GM23338 (cell line): ENCODE measurements around the gene NFATC3. TPM values are rescaled to one million over a fixed set of nuclear protein-coding genes. Genes with fewer than 3 reads are reported as not detected.
A peak's percentile ranks its signal among the peaks of the same experiment; 100 is the strongest.

ENCODE experiments used
- ATAC-seq: fragments of 200-7000 bp; cut with Tn5 transposase; 3 replicates; pipeline ENCODE4 v1.9.1; 2020
- DNase-seq: peaks from one replicate; pipeline ENCODE4 v3.0.0-alpha.2; 2015; ENCODE audit warnings: low spot score
- H2AFZ ChIP-seq: fragments of 200-600 bp; sonication (generic); 2 replicates; pipeline ENCODE4 v1.8.0; 2016; ENCODE audit warnings: antibody characterized with exemption, mild to moderate bottlenecking, moderate library complexity
- H3F3A ChIP-seq: fragments of 200-600 bp; sonication (generic); replicated peaks from 2 replicates; pipeline ENCODE4 v1.8.0; 2017; ENCODE audit warnings: antibody characterized with exemption, mixed run types, low read depth
- H3K27ac ChIP-seq: fragments of 200-600 bp; sonication (generic); 2 replicates; pipeline ENCODE4 v1.6.1; 2016; ENCODE audit warnings: low read depth
- H3K27me3 ChIP-seq: fragments of 200-600 bp; sonication (generic); 2 replicates; pipeline ENCODE4 v1.8.0; 2016; ENCODE audit warnings: mild to moderate bottlenecking, mixed run types, moderate library complexity; ENCODE audit not compliant: insufficient read depth
- H3K36me3 ChIP-seq: fragments of 200-600 bp; sonication (generic); 2 replicates; pipeline ENCODE4 v1.8.0; 2016; ENCODE audit warnings: mild to moderate bottlenecking; ENCODE audit not compliant: insufficient read depth
- H3K4me1 ChIP-seq: fragments of 200-600 bp; sonication (generic); 2 replicates; pipeline ENCODE4 v1.8.0; 2016; ENCODE audit warnings: mild to moderate bottlenecking, moderate library complexity; ENCODE audit not compliant: insufficient read depth
- H3K4me2 ChIP-seq: fragments of 200-600 bp; sonication (generic); 2 replicates; pipeline ENCODE4 v1.7.1; 2017; ENCODE audit warnings: mixed run types
- H3K4me3 ChIP-seq: fragments of 200-600 bp; sonication (generic); 2 replicates; pipeline ENCODE4 v1.6.1; 2016; ENCODE audit warnings: mixed run types
- H3K79me2 ChIP-seq: fragments of 200-600 bp; sonication (generic); replicated peaks from 2 replicates; pipeline ENCODE4 v1.8.0; 2017; ENCODE audit warnings: mild to moderate bottlenecking; ENCODE audit not compliant: insufficient read depth
- H3K9me2 ChIP-seq: fragments of 200-600 bp; sonication (generic); 2 replicates; pipeline ENCODE4 v1.8.0; 2017; ENCODE audit not compliant: insufficient read depth
- H4K20me1 ChIP-seq: fragments of 200-600 bp; sonication (generic); replicated peaks from 2 replicates; pipeline ENCODE4 v1.8.0; 2017; ENCODE audit warnings: mild to moderate bottlenecking; ENCODE audit not compliant: insufficient read depth
- H3K27ac Mint-ChIP-seq: 2 replicates; pipeline ENCODE4 v1.8.0; 2020; ENCODE audit warnings: inconsistent platforms, mild to moderate bottlenecking, moderate library complexity, mixed read lengths
- H3K27me3 Mint-ChIP-seq: 3 replicates; pipeline ENCODE4 v1.8.0; 2022; ENCODE audit warnings: low read depth, mild to moderate bottlenecking, moderate library complexity, mixed read lengths, inconsistent platforms; ENCODE audit not compliant: insufficient read depth, poor library complexity
- H3K36me3 Mint-ChIP-seq: 3 replicates; pipeline ENCODE4 v1.8.0; 2021; ENCODE audit warnings: low read depth, mild to moderate bottlenecking, inconsistent platforms, moderate library complexity, mixed read lengths
- H3K4me1 Mint-ChIP-seq: 3 replicates; pipeline ENCODE4 v1.8.0; 2020; ENCODE audit warnings: mild to moderate bottlenecking, inconsistent platforms, mixed read lengths
- H3K4me3 Mint-ChIP-seq: 3 replicates; pipeline ENCODE4 v1.8.0; 2021; ENCODE audit warnings: moderate library complexity, mild to moderate bottlenecking, inconsistent platforms, mixed read lengths
- H3K9me3 Mint-ChIP-seq: 3 replicates; pipeline ENCODE4 v1.8.0; 2020; ENCODE audit warnings: moderate library complexity, mild to moderate bottlenecking, inconsistent platforms, mixed read lengths
- CREB1 ChIP-seq: fragments of 250-450 bp; sonication (Bioruptor Pico); IDR thresholded peaks from 2 replicates; pipeline ENCODE4 v1.5.0; 2020; ENCODE audit warnings: low read depth, mild to moderate bottlenecking, moderate library complexity
- CTCF ChIP-seq, 2 experiments: fragments of 200-600 bp in 1 of 2; sonication (generic) in 1 of 2; conservative IDR thresholded peaks; 2 replicates each; pipeline versions ENCODE4 v1.5.1 to v1.6.1; 2016 to 2017; ENCODE audit warnings: antibody characterized with exemption in 2 of 2, low read depth in 2 of 2, mild to moderate bottlenecking in 2 of 2, moderate library complexity in 1 of 2
- ETS1 ChIP-seq: IDR thresholded peaks from 2 replicates; pipeline ENCODE4 v1.6.1; 2016; ENCODE audit warnings: antibody characterized with exemption
- EZH2 ChIP-seq: fragments of 200-600 bp; sonication (generic); IDR thresholded peaks from one replicate; pipeline ENCODE4 v1.8.0; 2017; ENCODE audit warnings: antibody characterized with exemption, mild to moderate bottlenecking, low read depth; ENCODE audit not compliant: unreplicated experiment
- EZH2phosphoT487 ChIP-seq: fragments of 200-600 bp; sonication (generic); IDR thresholded peaks from one replicate; pipeline ENCODE4 v1.8.1; 2018; ENCODE audit warnings: antibody characterized with exemption; ENCODE audit not compliant: unreplicated experiment
- JUNB ChIP-seq: IDR thresholded peaks from one replicate; pipeline ENCODE4 v1.6.1; 2016; ENCODE audit warnings: antibody characterized with exemption; ENCODE audit not compliant: unreplicated experiment
- NANOG ChIP-seq: IDR thresholded peaks from 2 replicates; pipeline ENCODE4 v1.6.1; 2016; ENCODE audit warnings: antibody characterized with exemption, borderline replicate concordance
- POLR2AphosphoS5 ChIP-seq: IDR thresholded peaks from 2 replicates; pipeline ENCODE4 v1.6.1; 2016; ENCODE audit warnings: antibody characterized with exemption, low read depth
- STAT1 ChIP-seq: IDR thresholded peaks from one replicate; pipeline ENCODE4 v1.6.1; 2016; ENCODE audit warnings: antibody characterized with exemption; ENCODE audit not compliant: unreplicated experiment
- ZNF114 ChIP-seq: fragments of 250-450 bp; sonication (Bioruptor Pico); IDR thresholded peaks from 2 replicates; pipeline ENCODE4 v1.5.0; 2020; ENCODE audit warnings: mild to moderate bottlenecking, moderate library complexity
- ZNF331 ChIP-seq: fragments of 250-450 bp; sonication (Bioruptor Pico); IDR thresholded peaks from 2 replicates; pipeline ENCODE4 v1.5.0; 2020; ENCODE audit warnings: low read depth, mild to moderate bottlenecking, moderate library complexity
- ZNF462 ChIP-seq: fragments of 250-450 bp; sonication (Bioruptor Pico); IDR thresholded peaks from 2 replicates; pipeline ENCODE4 v1.5.0; 2020; ENCODE audit warnings: mild to moderate bottlenecking, moderate library complexity
- polyA plus RNA-seq: library from polyadenylated mRNA; unstranded; fragments of >200 nt; fragmentation: Nextera tagmentation; extraction: Ambion mirVana; gene quantifications from 2 replicates; pipeline ENCODE4 v1.2.1, GENCODE V29; 2016
- total RNA-seq: library from RNA; depleted of rRNA; stranded (reverse); fragments of >200 nt; shearing (Covaris generic); gene quantifications from 2 replicates; pipeline ENCODE4 v1.2.3, GENCODE V29; 2014
- TF ChIP-seq, protein P1 (sequence below): IDR thresholded peaks from one replicate; pipeline ENCODE4 v1.6.1; 2018; ENCODE audit warnings: antibody characterized with exemption; ENCODE audit not compliant: unreplicated experiment

NFATC3 gene
- total and polyA plus RNA-seq, 2 experiments from 2014 or later = 9.2 to 40.9 TPM

GRCh38 chr16:68113059-68113761, 28.0 kb downstream of the NFATC3 start:
- no peak overlapping the region for H2AFZ ChIP-seq
- peaks cover 99% of the 10 kb centered on the region for H3K79me2 ChIP-seq
- no peak overlapping the region for H3K4me3 Mint-ChIP-seq
- peaks cover 43% of the 10 kb centered on the region for H4K20me1 ChIP-seq
- H3K27me3 ChIP-seq = no peaks in the 10 kb centered on the region
- peaks cover 27% of the 10 kb centered on the region for H3K36me3 Mint-ChIP-seq
- peak overlapping the region; percentile 16; the same call in 1 of the 2 replicates for H3K27ac ChIP-seq
- no peak overlapping the region for H3K4me3 ChIP-seq
- no peak for ATAC-seq
- no peaks in the 10 kb centered on the region for H3K4me1 ChIP-seq
- TF ChIP-seq NANOG (no peak), POLR2AphosphoS5 (no peak), ZNF114 (CRISPR knock-in tag) (no peak), STAT1 (no peak), JUNB (no peak), CTCF (conservative IDR thresholded peaks at IDR 0.05; ENCODE audit: low read depth in 2 of 2) (no peak), ZNF462 (no peak), ZNF331 (no peak), CREB1 (CRISPR knock-in tag) (no peak), EZH2phosphoT487 (no peak), EZH2 (no peak), ETS1 (no peak)
- TF ChIP-seq, protein P1, sequence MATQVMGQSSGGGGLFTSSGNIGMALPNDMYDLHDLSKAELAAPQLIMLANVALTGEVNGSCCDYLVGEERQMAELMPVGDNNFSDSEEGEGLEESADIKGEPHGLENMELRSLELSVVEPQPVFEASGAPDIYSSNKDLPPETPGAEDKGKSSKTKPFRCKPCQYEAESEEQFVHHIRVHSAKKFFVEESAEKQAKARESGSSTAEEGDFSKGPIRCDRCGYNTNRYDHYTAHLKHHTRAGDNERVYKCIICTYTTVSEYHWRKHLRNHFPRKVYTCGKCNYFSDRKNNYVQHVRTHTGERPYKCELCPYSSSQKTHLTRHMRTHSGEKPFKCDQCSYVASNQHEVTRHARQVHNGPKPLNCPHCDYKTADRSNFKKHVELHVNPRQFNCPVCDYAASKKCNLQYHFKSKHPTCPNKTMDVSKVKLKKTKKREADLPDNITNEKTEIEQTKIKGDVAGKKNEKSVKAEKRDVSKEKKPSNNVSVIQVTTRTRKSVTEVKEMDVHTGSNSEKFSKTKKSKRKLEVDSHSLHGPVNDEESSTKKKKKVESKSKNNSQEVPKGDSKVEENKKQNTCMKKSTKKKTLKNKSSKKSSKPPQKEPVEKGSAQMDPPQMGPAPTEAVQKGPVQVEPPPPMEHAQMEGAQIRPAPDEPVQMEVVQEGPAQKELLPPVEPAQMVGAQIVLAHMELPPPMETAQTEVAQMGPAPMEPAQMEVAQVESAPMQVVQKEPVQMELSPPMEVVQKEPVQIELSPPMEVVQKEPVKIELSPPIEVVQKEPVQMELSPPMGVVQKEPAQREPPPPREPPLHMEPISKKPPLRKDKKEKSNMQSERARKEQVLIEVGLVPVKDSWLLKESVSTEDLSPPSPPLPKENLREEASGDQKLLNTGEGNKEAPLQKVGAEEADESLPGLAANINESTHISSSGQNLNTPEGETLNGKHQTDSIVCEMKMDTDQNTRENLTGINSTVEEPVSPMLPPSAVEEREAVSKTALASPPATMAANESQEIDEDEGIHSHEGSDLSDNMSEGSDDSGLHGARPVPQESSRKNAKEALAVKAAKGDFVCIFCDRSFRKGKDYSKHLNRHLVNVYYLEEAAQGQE = no peak
- H3F3A ChIP-seq = no peaks in the 10 kb centered on the region
- H3K27ac Mint-ChIP-seq = no peak overlapping the region
- DNase-seq = no peak
- peaks cover 5% of the 10 kb centered on the region; the same call in 2 of the 3 replicates for H3K4me1 Mint-ChIP-seq
- H3K9me3 Mint-ChIP-seq = peaks cover 34% of the 10 kb centered on the region
- peaks cover 3% of the 10 kb centered on the region for H3K27me3 Mint-ChIP-seq
- H3K36me3 ChIP-seq = no peaks in the 10 kb centered on the region
- no peak overlapping the region for H3K4me2 ChIP-seq
- H3K9me2 ChIP-seq = no peaks in the 10 kb centered on the region
